ENCODE results near the gene CHD6. TPM values are rescaled to one million over a fixed set of nuclear protein-coding genes. Genes with fewer than 3 reads are reported as not detected.
A peak's percentile ranks its signal among the peaks of the same experiment; 100 is the strongest.

CHD6 gene
- total and polyA plus RNA-seq, 2 of the 13 experiments (the other 11 are each of a cell fraction or from before 2014, with no cell fraction given), result 14.4 to 52.0 TPM

DNA sequence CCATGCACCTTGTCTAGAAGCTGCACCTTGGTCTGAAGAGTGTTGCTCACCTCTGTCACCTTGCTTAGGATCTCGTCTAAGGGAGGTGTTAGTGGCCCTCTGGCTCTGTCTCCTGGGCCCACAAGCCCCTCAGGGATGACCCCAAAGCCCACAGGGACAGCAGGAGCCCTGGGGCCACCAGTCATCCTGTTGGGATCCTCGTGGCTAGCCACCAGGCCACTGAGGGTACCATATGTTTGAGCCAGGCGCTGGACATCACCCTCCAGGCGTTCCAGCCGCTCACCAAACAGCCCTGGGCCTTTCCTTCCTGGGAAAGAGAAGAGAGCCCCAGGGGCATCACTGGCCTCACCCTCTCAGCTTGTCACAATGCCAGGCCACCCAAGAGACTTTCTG lies 255.4 kb downstream of the CHD6 start (continued):
- TF ChIP-seq, protein P1, sequence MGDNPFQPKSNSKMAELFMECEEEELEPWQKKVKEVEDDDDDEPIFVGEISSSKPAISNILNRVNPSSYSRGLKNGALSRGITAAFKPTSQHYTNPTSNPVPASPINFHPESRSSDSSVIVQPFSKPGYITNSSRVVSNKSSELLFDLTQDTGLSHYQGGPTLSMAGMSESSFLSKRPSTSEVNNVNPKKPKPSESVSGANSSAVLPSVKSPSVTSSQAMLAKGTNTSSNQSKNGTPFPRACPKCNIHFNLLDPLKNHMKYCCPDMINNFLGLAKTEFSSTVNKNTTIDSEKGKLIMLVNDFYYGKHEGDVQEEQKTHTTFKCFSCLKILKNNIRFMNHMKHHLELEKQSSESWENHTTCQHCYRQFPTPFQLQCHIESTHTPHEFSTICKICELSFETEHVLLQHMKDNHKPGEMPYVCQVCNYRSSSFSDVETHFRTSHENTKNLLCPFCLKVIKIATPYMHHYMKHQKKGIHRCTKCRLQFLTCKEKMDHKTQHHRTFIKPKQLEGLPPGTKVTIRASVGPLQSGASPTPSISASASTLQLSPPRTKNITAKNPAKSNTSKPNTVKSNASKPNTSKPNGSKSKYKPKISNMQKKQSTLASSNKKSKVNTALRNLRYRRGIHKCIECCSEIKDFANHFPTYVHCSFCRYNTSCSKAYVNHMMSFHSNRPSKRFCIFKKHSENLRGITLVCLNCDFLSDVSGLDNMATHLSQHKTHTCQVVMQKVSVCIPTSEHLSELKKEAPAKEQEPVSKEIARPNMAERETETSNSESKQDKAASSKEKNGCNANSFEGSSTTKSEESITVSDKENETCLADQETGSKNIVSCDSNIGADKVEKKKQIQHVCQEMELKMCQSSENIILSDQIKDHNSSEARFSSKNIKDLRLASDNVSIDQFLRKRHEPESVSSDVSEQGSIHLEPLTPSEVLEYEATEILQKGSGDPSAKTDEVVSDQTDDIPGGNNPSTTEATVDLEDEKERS (CRISPR knock-in tag; IDR thresholded peaks at IDR 0.05), result no peak
- TF ChIP-seq ZNF839 (CRISPR knock-in tag; IDR thresholded peaks at IDR 0.05; ENCODE audit: borderline replicate concordance), result no peak

DNA sequence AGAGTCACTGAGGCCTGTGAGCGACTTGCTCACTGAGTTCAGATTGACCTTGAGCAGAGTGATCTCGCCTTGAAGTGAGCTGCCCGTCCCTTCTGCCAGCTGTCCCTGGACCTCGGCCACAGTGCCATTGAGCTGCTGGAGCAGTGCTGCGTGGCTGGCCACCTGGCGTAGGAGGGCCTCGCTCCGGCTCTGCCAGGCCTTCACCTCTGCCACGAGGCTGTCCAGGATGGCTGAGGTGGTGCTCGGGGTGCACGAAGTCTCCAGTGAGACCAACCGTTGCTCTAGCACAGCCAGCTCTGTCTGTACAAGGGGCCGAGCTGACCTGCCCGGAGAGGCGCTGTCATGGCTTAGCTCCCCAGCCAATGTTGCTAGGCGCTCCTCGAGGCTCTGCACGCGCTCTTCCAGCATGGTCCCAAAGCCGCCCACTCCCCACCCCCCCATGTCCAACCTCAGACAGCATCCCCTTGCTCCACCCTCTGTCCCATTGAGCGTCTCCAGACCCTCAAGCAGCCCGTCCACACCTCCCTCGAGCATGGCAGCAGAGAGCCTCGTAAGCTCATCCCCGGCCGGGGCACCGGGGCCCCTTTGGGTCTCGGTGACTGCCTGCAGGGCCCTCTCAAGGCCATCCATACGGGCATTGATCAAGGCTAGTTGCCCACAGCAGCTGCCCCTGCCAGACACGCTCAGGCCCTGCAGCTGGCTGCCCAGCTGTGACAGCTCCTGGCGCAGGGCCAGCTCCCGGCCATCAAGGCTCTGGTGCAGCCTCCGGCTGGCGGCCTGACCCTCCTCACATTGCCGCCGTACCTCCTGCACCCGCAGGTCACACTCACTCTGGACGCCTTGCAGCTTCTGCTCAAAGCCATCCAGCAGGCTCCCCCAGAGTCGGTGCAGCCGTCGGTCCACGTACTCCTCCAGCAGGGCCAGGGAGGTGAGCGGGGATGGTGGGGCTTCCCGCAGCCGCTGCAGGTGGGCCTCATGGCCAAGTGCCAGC lies 256.1 kb downstream of the CHD6 start:
- ChIA-PET CTCF (ENCODE audit: low intra/inter-chr PET ratio, low total read pairs) (no interaction called here), POLR2A (interaction anchor here (1.1 kb wide), 1 partner anchor 14 kb away, joined by 3 read pairs; no protein-coding TSS in a partner anchor)
- no peak for DNase-seq (ENCODE audit: low spot score)
- no peak for ATAC-seq
- intact Hi-C loops (cut with micrococcal nuclease; ENCODE audit: unreplicated experiment) (no loop called here), in situ Hi-C loops (cut with HindIII; ENCODE audit: extremely low pct_ligation_motif_present, low pct_unique_long_range_greater_than_20kb) (no loop called here)
- H3K27ac ChIP-seq (ENCODE audit: extremely low read length, insufficient read depth, low read length), result no peak overlapping the region
- BruUV-seq (replicated peaks), result no TSS peak
- H4K20me1 ChIP-seq (ENCODE audit: insufficient read depth, low read length), result no peaks in the 10 kb centered on the region
- H3K36me3 ChIP-seq (replicated peaks in 1 of 2; ENCODE audit: control insufficient read depth in 1 of 2, insufficient read depth in 2 of 2, low read length in 2 of 2), result peaks cover 0 to 7% of the 10 kb centered on the region in 2 experiments; a peak in 3 of 5 replicates
- no peak overlapping the region for H2AFZ ChIP-seq (ENCODE audit: low read length)
- H3K4me1 ChIP-seq (ENCODE audit: insufficient read depth, low read length), result peaks cover 24% of the 10 kb centered on the region
- H3K4me2 ChIP-seq (ENCODE audit: low read depth, low read length), result no peak overlapping the region
- 71% methylated on average over 39 of the region's 45 CpGs for WGBS (ENCODE audit: low lambda C conversion rate)
- H3K79me2 ChIP-seq (ENCODE audit: insufficient read depth, low read length), result no peaks in the 10 kb centered on the region
- H3K27me3 ChIP-seq (ENCODE audit: control insufficient read depth in 1 of 2, insufficient read depth in 2 of 2, low read length in 2 of 2), result peaks cover 18 to 32% of the 10 kb centered on the region in 2 experiments
- no peak for FAIRE-seq
- H3K9ac ChIP-seq (ENCODE audit: insufficient read depth, low read depth, low read length), result no peak overlapping the region
- no peak overlapping the region for H3K4me3 ChIP-seq (replicated peaks in 1 of 3; ENCODE audit: insufficient read depth in 1 of 3, low read depth in 2 of 3, low read length in 3 of 3)
- H3K9me3 ChIP-seq (ENCODE audit: low read length), result no peaks in the 10 kb centered on the region
- TF ChIP-seq NFKB2 (CRISPR knock-in tag; IDR thresholded peaks at IDR 0.05; ENCODE audit: borderline replicate concordance) (peak; percentile 22; the same call in 1 of the 2 replicates), ZSCAN21 (CRISPR knock-in tag; IDR thresholded peaks at IDR 0.05; ENCODE audit: borderline replicate concordance) (0 out of 2 replicates have a peak, but pooled peaks have one; percentile 37), ZBTB7A (CRISPR knock-in tag; IDR thresholded peaks at IDR 0.05) (no peak), ZNF776 (CRISPR knock-in tag; IDR thresholded peaks at IDR 0.05) (peak; percentile 34; the same call in 1 of the 2 replicates)
- TF ChIP-seq, protein P2, sequence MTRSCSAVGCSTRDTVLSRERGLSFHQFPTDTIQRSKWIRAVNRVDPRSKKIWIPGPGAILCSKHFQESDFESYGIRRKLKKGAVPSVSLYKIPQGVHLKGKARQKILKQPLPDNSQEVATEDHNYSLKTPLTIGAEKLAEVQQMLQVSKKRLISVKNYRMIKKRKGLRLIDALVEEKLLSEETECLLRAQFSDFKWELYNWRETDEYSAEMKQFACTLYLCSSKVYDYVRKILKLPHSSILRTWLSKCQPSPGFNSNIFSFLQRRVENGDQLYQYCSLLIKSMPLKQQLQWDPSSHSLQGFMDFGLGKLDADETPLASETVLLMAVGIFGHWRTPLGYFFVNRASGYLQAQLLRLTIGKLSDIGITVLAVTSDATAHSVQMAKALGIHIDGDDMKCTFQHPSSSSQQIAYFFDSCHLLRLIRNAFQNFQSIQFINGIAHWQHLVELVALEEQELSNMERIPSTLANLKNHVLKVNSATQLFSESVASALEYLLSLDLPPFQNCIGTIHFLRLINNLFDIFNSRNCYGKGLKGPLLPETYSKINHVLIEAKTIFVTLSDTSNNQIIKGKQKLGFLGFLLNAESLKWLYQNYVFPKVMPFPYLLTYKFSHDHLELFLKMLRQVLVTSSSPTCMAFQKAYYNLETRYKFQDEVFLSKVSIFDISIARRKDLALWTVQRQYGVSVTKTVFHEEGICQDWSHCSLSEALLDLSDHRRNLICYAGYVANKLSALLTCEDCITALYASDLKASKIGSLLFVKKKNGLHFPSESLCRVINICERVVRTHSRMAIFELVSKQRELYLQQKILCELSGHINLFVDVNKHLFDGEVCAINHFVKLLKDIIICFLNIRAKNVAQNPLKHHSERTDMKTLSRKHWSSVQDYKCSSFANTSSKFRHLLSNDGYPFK (CRISPR knock-in tag; IDR thresholded peaks at IDR 0.05; ENCODE audit: borderline replicate concordance), result no peak
- TF ChIP-seq, protein P3, sequence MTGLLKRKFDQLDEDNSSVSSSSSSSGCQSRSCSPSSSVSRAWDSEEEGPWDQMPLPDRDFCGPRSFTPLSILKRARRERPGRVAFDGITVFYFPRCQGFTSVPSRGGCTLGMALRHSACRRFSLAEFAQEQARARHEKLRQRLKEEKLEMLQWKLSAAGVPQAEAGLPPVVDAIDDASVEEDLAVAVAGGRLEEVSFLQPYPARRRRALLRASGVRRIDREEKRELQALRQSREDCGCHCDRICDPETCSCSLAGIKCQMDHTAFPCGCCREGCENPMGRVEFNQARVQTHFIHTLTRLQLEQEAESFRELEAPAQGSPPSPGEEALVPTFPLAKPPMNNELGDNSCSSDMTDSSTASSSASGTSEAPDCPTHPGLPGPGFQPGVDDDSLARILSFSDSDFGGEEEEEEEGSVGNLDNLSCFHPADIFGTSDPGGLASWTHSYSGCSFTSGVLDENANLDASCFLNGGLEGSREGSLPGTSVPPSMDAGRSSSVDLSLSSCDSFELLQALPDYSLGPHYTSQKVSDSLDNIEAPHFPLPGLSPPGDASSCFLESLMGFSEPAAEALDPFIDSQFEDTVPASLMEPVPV (CRISPR knock-in tag; IDR thresholded peaks at IDR 0.05), result peak; percentile 16; the same call in 1 of the 2 replicates
- TF ChIP-seq, protein P4, sequence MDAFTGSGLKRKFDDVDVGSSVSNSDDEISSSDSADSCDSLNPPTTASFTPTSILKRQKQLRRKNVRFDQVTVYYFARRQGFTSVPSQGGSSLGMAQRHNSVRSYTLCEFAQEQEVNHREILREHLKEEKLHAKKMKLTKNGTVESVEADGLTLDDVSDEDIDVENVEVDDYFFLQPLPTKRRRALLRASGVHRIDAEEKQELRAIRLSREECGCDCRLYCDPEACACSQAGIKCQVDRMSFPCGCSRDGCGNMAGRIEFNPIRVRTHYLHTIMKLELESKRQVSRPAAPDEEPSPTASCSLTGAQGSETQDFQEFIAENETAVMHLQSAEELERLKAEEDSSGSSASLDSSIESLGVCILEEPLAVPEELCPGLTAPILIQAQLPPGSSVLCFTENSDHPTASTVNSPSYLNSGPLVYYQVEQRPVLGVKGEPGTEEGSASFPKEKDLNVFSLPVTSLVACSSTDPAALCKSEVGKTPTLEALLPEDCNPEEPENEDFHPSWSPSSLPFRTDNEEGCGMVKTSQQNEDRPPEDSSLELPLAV (CRISPR knock-in tag; conservative IDR thresholded peaks at IDR 0.05; ENCODE audit: low read depth), result no peak

Measured in HepG2 (cell line).